Measurements from ENCODE around the gene RASIP1.
A peak's percentile ranks its signal among the peaks of the same experiment; 100 is the strongest.

The RASIP1 gene

DNA sequence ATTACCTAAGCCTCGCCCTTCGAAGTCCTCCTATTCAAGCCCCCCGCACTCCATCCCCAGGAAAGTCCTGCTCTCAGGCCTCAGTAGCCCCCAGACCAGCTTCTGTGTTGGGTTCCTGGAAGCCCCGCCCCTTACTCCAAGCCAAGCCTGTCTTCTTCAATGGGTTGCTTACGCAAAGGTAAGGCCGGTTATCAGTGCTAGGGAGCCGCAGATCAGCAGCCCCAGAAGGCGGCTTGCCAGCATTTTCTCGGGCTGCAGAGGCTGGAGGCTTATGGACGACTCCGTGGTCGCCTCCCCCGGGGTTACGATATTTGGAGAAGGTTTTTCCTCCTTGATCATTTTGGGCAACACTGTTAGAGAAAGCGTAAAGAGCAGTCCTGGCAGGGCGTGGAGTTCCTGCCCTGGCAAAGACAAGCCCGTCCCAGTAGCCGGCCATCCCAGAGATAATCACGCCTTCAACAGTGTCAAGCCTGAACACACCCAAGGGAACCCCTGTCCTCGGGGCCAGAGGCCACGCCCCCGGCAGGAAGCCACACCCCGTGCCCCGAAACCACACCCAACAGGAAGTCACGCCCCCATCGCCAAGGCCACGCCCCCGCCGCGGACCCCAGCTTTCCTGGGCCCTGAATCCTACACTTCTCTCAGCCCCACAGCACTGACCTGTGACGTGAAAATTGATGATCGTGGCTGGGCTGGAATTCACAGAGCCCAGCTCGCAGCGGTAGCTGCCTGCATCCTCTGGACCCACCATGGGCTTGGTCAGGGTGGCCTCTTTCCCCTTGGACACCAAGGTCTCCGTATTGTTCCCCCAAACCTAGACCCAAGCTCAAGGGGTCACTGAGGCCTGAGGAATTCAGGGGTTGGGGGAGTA is 954 bp upstream of the RASIP1 start:
- DNase-seq: peak; percentile 58
- Histone ChIP-seq H3K4me1 (ENCODE audit: insufficient read depth, low read length) (peaks cover 25% of the 10 kb centered on the region), H3K79me2 (ENCODE audit: insufficient read depth, low read length) (no peaks in the 10 kb centered on the region), H3K4me3 (ENCODE audit: low read depth in 1 of 2, low read length in 2 of 2) (no peak overlapping the region), H2AFZ (ENCODE audit: low read depth, low read length) (no peak overlapping the region), H3K27ac (ENCODE audit: low read length) (no peak overlapping the region), H3K36me3 (ENCODE audit: insufficient read depth, low read length) (no peaks in the 10 kb centered on the region), H3K27me3 (ENCODE audit: insufficient read depth, low read length, poor library complexity) (no peaks in the 10 kb centered on the region), H3K9ac (ENCODE audit: low read depth, low read length) (no peak overlapping the region), H4K20me1 (ENCODE audit: insufficient read depth, low read length) (no peaks in the 10 kb centered on the region), H3K4me2 (ENCODE audit: insufficient read depth, low read length) (no peak overlapping the region), H3K9me3 (ENCODE audit: insufficient read depth, low read length, severe bottlenecking) (no peaks in the 10 kb centered on the region)
- 0 out of 3 replicates have a peak, but pooled peaks have one; percentile 28 for ATAC-seq (ENCODE audit: insufficient read depth, low read depth)
- TF ChIP-seq EZH2 (IDR thresholded peaks at IDR 0.05; ENCODE audit: borderline replicate concordance, low read depth, low read length, severe bottlenecking): no peak
- TF ChIP-seq, protein P1, sequence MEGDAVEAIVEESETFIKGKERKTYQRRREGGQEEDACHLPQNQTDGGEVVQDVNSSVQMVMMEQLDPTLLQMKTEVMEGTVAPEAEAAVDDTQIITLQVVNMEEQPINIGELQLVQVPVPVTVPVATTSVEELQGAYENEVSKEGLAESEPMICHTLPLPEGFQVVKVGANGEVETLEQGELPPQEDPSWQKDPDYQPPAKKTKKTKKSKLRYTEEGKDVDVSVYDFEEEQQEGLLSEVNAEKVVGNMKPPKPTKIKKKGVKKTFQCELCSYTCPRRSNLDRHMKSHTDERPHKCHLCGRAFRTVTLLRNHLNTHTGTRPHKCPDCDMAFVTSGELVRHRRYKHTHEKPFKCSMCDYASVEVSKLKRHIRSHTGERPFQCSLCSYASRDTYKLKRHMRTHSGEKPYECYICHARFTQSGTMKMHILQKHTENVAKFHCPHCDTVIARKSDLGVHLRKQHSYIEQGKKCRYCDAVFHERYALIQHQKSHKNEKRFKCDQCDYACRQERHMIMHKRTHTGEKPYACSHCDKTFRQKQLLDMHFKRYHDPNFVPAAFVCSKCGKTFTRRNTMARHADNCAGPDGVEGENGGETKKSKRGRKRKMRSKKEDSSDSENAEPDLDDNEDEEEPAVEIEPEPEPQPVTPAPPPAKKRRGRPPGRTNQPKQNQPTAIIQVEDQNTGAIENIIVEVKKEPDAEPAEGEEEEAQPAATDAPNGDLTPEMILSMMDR (IDR thresholded peaks at IDR 0.05; ENCODE audit: borderline replicate concordance, extremely low read depth, low read length, poor library complexity, severe bottlenecking): no peak

DNA sequence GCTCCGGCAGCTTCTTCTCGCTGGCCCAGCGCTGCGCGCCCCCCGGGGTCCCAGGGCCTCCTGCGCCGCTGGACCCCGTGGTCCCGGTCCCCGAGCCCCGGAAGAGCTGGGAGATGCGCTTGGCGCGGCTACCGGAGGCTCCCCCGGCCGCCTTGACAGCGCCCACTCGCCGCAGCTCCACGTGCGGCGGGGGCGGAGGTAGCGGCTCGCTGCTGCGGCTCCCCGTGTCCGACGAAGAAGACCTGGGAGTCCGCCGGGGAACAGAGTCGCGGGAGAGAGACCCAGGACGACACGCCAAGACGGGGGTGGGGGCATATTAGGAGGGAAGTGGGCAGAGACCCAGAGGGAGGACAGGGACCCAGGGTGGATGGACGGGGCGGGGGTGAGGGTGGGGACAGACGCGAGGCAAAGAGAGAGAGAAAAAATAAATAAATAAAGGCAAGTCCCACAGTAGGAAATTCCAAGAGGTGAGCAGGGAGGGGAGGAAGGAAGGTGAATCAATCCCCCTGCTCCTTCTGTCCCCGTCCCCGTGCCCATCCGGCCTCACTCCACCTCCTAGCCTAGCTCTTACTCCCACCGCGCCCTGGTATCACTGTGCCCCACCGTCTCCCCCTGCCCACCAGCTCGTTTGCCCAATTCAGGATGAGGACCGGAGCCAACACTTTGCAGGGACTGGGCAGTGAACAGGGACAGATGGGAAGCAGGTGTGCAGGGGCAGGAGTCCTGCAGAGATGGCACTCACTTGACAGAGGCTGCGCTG is 826 bp downstream of the RASIP1 start:
- no peaks in the 10 kb centered on the region for H3K36me3 ChIP-seq (ENCODE audit: insufficient read depth, low read length)
- H3K27me3 ChIP-seq (ENCODE audit: insufficient read depth, low read length, poor library complexity): no peaks in the 10 kb centered on the region
- DNase-seq (no peak), ATAC-seq (ENCODE audit: insufficient read depth, low read depth) (no peak)
- TF ChIP-seq EZH2 (IDR thresholded peaks at IDR 0.05; ENCODE audit: borderline replicate concordance, low read depth, low read length, severe bottlenecking): no peak
- TF ChIP-seq, protein P1 (IDR thresholded peaks at IDR 0.05; ENCODE audit: borderline replicate concordance, extremely low read depth, low read length, poor library complexity, severe bottlenecking): no peak
- H4K20me1 ChIP-seq (ENCODE audit: insufficient read depth, low read length): no peaks in the 10 kb centered on the region
- no peaks in the 10 kb centered on the region for H3K79me2 ChIP-seq (ENCODE audit: insufficient read depth, low read length)
- no peak overlapping the region for H3K27ac ChIP-seq (ENCODE audit: low read length)
- H3K4me3 ChIP-seq (ENCODE audit: low read depth in 1 of 2, low read length in 2 of 2): no peak overlapping the region
- peak overlapping the region; percentile 34; the same call in 1 of the 2 replicates for H3K9ac ChIP-seq (ENCODE audit: low read depth, low read length)
- H3K9me3 ChIP-seq (ENCODE audit: insufficient read depth, low read length, severe bottlenecking): no peaks in the 10 kb centered on the region
- H2AFZ ChIP-seq (ENCODE audit: low read depth, low read length): no peak overlapping the region
- H3K4me2 ChIP-seq (ENCODE audit: insufficient read depth, low read length): no peak overlapping the region; the same call in 1 of the 2 replicates
- H3K4me1 ChIP-seq (ENCODE audit: insufficient read depth, low read length): peaks cover 18% of the 10 kb centered on the region

DNA sequence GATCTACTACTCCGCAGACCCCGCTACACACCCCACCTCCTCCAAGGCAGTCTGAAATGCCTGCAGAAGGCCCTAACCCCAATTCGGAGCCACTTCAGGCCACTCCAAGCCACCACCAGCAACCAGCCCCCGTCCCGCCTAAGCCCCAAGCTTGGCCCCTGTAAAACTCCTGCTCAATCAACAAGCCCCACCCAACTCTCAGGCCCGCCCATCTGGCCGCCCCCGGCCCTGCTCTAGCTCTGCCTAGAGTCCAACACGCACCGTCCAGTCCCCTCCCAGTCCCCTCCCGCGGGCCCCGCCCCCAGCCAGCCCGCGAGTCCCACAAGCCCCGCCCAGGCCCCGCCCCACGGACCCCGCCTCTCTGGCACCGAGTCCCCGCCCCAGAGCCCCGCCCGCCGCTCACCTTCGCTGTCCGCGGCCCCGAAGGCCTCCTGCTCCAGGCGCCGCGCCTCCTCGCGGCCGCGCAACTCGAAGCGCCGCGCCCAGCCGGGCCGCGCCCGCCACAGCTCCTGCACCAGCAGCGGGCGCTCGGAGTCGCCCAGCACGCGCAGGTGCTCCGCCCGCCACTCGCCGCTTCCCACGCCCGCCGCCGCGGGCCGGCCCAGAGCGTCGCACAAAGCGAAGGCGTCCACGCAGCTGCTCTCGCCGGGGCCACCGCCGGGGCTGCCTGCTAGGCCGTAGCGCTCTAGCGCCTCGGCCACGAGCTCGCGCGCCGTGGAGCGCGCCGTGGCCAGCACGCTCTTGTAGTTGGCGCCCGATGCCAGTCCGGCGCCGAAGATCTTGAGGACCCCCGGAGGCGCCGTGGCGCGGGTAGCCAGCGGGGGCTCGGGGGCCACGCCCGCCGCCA is 1.6 kb downstream of the RASIP1 start:
- ATAC-seq (ENCODE audit: insufficient read depth, low read depth): peak; percentile 89
- no peaks in the 10 kb centered on the region for H3K79me2 ChIP-seq (ENCODE audit: insufficient read depth, low read length)
- peak overlapping the region; percentile 77 for H3K4me2 ChIP-seq (ENCODE audit: insufficient read depth, low read length)
- no peaks in the 10 kb centered on the region for H3K36me3 ChIP-seq (ENCODE audit: insufficient read depth, low read length)
- H3K27me3 ChIP-seq (ENCODE audit: insufficient read depth, low read length, poor library complexity): no peaks in the 10 kb centered on the region
- H3K4me3 ChIP-seq (ENCODE audit: low read depth in 1 of 2, low read length in 2 of 2): peak overlapping the region in 1 of 2 experiments; percentile 53; a peak in 2 of 4 replicates
- H3K27ac ChIP-seq (ENCODE audit: low read length): no peak overlapping the region
- no peaks in the 10 kb centered on the region for H3K9me3 ChIP-seq (ENCODE audit: insufficient read depth, low read length, severe bottlenecking)
- H3K4me1 ChIP-seq (ENCODE audit: insufficient read depth, low read length): peaks cover 16% of the 10 kb centered on the region
- no peaks in the 10 kb centered on the region for H4K20me1 ChIP-seq (ENCODE audit: insufficient read depth, low read length)
- DNase-seq: peak; percentile 90
- peak overlapping the region; percentile 64 for H2AFZ ChIP-seq (ENCODE audit: low read depth, low read length)
- H3K9ac ChIP-seq (ENCODE audit: low read depth, low read length): peak overlapping the region; percentile 50
- TF ChIP-seq, protein P1 (IDR thresholded peaks at IDR 0.05; ENCODE audit: borderline replicate concordance, extremely low read depth, low read length, poor library complexity, severe bottlenecking): peak; percentile 60
- TF ChIP-seq EZH2 (IDR thresholded peaks at IDR 0.05; ENCODE audit: borderline replicate concordance, low read depth, low read length, severe bottlenecking): no peak
